Peyer's patch (tissue), 4 donors: ENCODE measurements around the gene PELI2.

Experiments used
- POLR2A ChIP-seq, 2 donors: fragments of 450-650 bp; IDR thresholded peaks; one replicate each; pipeline ENCODE4 v1.5.1; 2017; ENCODE audit warnings: antibody characterized with exemption in 2 of 2, mild to moderate bottlenecking in 2 of 2, moderate library complexity in 2 of 2
- TF ChIP-seq, protein P1 (sequence below), 6 experiments: fragments of 450-650 bp in 4 of 6; fragments of 200-600 bp in 2 of 6; sonication (generic) in 1 of 6; IDR thresholded peaks; one replicate each; pipeline ENCODE4 v1.5.1; 2017 to 2019; ENCODE audit warnings: antibody characterized with exemption in 6 of 6, mild to moderate bottlenecking in 3 of 6, moderate library complexity in 1 of 6

GRCh38 chr14:56199982-56200577 is 81.9 kb downstream of the PELI2 start:
- TF ChIP-seq POLR2A (IDR thresholded peaks at IDR 0.05) = no peak
- TF ChIP-seq, protein P1, sequence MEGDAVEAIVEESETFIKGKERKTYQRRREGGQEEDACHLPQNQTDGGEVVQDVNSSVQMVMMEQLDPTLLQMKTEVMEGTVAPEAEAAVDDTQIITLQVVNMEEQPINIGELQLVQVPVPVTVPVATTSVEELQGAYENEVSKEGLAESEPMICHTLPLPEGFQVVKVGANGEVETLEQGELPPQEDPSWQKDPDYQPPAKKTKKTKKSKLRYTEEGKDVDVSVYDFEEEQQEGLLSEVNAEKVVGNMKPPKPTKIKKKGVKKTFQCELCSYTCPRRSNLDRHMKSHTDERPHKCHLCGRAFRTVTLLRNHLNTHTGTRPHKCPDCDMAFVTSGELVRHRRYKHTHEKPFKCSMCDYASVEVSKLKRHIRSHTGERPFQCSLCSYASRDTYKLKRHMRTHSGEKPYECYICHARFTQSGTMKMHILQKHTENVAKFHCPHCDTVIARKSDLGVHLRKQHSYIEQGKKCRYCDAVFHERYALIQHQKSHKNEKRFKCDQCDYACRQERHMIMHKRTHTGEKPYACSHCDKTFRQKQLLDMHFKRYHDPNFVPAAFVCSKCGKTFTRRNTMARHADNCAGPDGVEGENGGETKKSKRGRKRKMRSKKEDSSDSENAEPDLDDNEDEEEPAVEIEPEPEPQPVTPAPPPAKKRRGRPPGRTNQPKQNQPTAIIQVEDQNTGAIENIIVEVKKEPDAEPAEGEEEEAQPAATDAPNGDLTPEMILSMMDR (IDR thresholded peaks at IDR 0.05) = no peak
